Kidney (tissue), 14 donors: ENCODE results near the gene TOR3A. TPM values are rescaled to one million over a fixed set of nuclear protein-coding genes. Genes with fewer than 3 reads are reported as not detected.
A peak's percentile ranks its signal among the peaks of the same experiment; 100 is the strongest.
"Not testable (repeated sequence)": the region's sequence is repeated elsewhere in the genome, so short reads cannot be mapped to it uniquely, and the experiment has no call there.

Source experiments
- DNase-seq, 5 donors: peaks; one replicate each; pipeline ENCODE4 v3.0.0-alpha.2; 2013 to 2020
- FAIRE-seq: peaks from 2 replicates; lab custom pipeline; 2012; peaks lifted over from hg19 to GRCh38; lab: Jason Lieb, UNC
- H3K27ac ChIP-seq, 2 donors: one replicate each; pipeline ENCODE4 v1.7.0; 2013; ENCODE audit warnings: low read depth in 2 of 2, low read length in 2 of 2, inconsistent platforms in 1 of 2
- H3K27me3 ChIP-seq: one replicate; pipeline ENCODE4 v1.7.1; 2013; ENCODE audit warnings: low read length, inconsistent platforms; ENCODE audit not compliant: control insufficient read depth, insufficient read depth
- H3K36me3 ChIP-seq, 3 donors: one replicate each; pipeline versions ENCODE4 v1.7.0 to v1.7.1; 2013; ENCODE audit warnings: low read length in 3 of 3, control low read depth in 1 of 3, inconsistent platforms in 1 of 3; ENCODE audit not compliant: insufficient read depth in 3 of 3, control insufficient read depth in 2 of 3
- H3K4me1 ChIP-seq, 3 donors: one replicate each; pipeline versions ENCODE4 v1.7.0 to v1.7.1; 2013; ENCODE audit warnings: low read length in 3 of 3, inconsistent platforms in 1 of 3, low read depth in 1 of 3; ENCODE audit not compliant: control insufficient read depth in 2 of 3, insufficient read depth in 2 of 3
- H3K4me3 ChIP-seq, 3 donors: one replicate each; pipeline versions ENCODE4 v1.7.0 to v1.8.1; 2013; ENCODE audit warnings: low read length in 3 of 3, control low read depth in 1 of 3, inconsistent platforms in 1 of 3
- H3K9ac ChIP-seq, 3 donors: one replicate each; pipeline versions ENCODE4 v1.7.0 to v1.7.1; 2013; ENCODE audit warnings: low read length in 3 of 3, control low read depth in 1 of 3, inconsistent platforms in 1 of 3
- H3K9me3 ChIP-seq, 3 donors: one replicate each; pipeline versions ENCODE4 v1.7.0 to v1.7.1; 2013; ENCODE audit warnings: low read length in 3 of 3, control low read depth in 1 of 3, inconsistent platforms in 1 of 3; ENCODE audit not compliant: control insufficient read depth in 2 of 3, insufficient read depth in 1 of 3
- intact Hi-C: fragments of 100-400 bp; cut with DNase I; formaldehyde crosslinking; loops from one replicate; pipeline ENCODE4 v1.11.1; 2022
- polyA plus RNA-seq: library from polyadenylated mRNA; stranded (reverse); fragments of 350-450 nt; fragmentation: Illumina TruSeq; extraction: RNeasy Lipid Tissue Mini Kit (QIAGEN cat#74804); gene quantifications from one replicate; pipeline ENCODE4 v1.2.3, GENCODE V29; 2014; ENCODE audit warnings: low read depth, low replicate concordance; ENCODE audit not compliant: insufficient read depth
- total RNA-seq: library from RNA; stranded (reverse); fragmentation: NEBNext Ultra II Directional; extraction: Animal tissue kit (Norgen Biotek cat#: 25700); gene quantifications from one replicate; pipeline ENCODE4 v1.2.1, GENCODE V29; 2021
- TF ChIP-seq, protein P1 (sequence below): IDR thresholded peaks from 3 replicates; pipeline ENCODE4 v1.5.1; 2012; ENCODE audit warnings: mild to moderate bottlenecking, moderate library complexity, borderline replicate concordance; ENCODE audit not compliant: insufficient read depth; ENCODE audit errors: extremely low read depth
- donor health status: control.
- donor health status: control.
- donor health status: control.
- donor health status: control.
- donor health status: control.
- donor health status: DM: yes; HTN: yes; CAD: no.
- donor health status: Normal renal cell carcinoma (clear cell type).

The TOR3A gene
- total and polyA plus RNA-seq, 2 donors from 2014 or later = 23.1 to 33.1 TPM

- Histone ChIP-seq H3K36me3 (no peaks in the 10 kb centered on the region), H3K27me3 (no peaks in the 10 kb centered on the region), H3K27ac (no peak overlapping the region), H3K9me3 (no peaks in the 10 kb centered on the region), H3K9ac (no peak overlapping the region), H3K4me3 (no peak overlapping the region), H3K4me1 (no peaks in the 10 kb centered on the region)
- DNase-seq = no peak
- intact Hi-C loops = no loop called here
- TF ChIP-seq, protein P1, sequence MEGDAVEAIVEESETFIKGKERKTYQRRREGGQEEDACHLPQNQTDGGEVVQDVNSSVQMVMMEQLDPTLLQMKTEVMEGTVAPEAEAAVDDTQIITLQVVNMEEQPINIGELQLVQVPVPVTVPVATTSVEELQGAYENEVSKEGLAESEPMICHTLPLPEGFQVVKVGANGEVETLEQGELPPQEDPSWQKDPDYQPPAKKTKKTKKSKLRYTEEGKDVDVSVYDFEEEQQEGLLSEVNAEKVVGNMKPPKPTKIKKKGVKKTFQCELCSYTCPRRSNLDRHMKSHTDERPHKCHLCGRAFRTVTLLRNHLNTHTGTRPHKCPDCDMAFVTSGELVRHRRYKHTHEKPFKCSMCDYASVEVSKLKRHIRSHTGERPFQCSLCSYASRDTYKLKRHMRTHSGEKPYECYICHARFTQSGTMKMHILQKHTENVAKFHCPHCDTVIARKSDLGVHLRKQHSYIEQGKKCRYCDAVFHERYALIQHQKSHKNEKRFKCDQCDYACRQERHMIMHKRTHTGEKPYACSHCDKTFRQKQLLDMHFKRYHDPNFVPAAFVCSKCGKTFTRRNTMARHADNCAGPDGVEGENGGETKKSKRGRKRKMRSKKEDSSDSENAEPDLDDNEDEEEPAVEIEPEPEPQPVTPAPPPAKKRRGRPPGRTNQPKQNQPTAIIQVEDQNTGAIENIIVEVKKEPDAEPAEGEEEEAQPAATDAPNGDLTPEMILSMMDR = no peak
- no peak for FAIRE-seq
These were observed 55.9 kb downstream of the TOR3A start for GRCh38 chr1:179137617-179138255.

- H3K36me3 ChIP-seq, intact Hi-C loops, H3K4me1 ChIP-seq, DNase-seq, FAIRE-seq, H3K4me3 ChIP-seq, H3K9me3 ChIP-seq, H3K9ac ChIP-seq, H3K27me3 ChIP-seq, H3K27ac ChIP-seq: not testable (repeated sequence)
These were observed 56.9 kb downstream of the TOR3A start for GRCh38 chr1:179138755-179139154.

DNA sequence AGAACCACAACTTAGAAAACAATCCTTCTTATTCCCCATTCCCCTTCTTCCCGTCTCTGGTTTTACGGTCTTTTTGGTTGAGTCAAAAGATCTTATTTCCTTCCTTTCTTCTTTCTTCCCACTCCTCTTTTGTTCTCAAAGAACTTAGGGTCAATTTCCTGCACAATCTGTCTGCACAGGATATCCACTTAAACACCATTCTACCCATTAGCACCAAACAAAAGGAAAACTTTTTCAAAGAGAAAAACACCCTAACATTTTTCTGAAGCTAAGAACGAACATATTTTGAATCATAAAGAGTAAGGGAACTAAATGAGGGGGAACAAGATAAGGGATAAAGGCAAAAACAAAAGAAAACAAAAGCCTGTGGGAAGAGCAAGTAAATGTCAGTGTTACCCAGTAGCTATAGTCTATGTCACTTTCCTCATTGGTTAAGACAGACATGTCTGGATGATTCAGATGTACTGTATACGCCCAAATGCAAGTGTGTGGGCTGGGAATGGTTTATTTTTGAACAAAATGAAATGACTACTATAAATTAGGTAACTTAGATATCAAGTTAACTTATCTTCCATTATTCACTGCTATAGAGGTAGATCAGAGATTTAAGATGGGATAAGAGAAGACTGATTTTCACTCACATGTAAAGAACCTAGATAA lies 59.9 kb downstream of the TOR3A start:
- intact Hi-C loops = no loop called here
- H3K9me3 ChIP-seq = no peaks in the 10 kb centered on the region
- H3K9ac ChIP-seq = no peak overlapping the region
- FAIRE-seq = no peak
- no peak for DNase-seq
- no peak overlapping the region for H3K4me3 ChIP-seq
- peak overlapping the region in 1 of 2 donors; percentile 13 for H3K27ac ChIP-seq
- no peaks in the 10 kb centered on the region for H3K4me1 ChIP-seq
- TF ChIP-seq, protein P1 = no peak
- H3K27me3 ChIP-seq = no peaks in the 10 kb centered on the region
- H3K36me3 ChIP-seq = no peaks in the 10 kb centered on the region

- Histone ChIP-seq H3K4me1 (no peaks in the 10 kb centered on the region), H3K27ac (no peak overlapping the region), H3K4me3 (no peak overlapping the region), H3K36me3 (no peaks in the 10 kb centered on the region), H3K27me3 (no peaks in the 10 kb centered on the region), H3K9ac (no peak overlapping the region), H3K9me3 (no peaks in the 10 kb centered on the region)
- TF ChIP-seq, protein P1 = no peak
- FAIRE-seq (no peak), DNase-seq (no peak)
- intact Hi-C loops = no loop called here
These were observed 61.0 kb downstream of the TOR3A start for GRCh38 chr1:179142889-179143299.
